Hematopoietic multipotent progenitor cell treated with erythropoietin and hydrocortisone succinate and interleukin-3 and kit ligand, for 17 days (in vitro differentiated cells): Measurements from ENCODE around the gene SCNN1A.

ENCODE experiments used
- DNase-seq: peaks from one replicate; pipeline ENCODE4 v3.0.0-alpha.2; 2015; ENCODE audit warnings: low spot score

SCNN1A gene

DNA sequence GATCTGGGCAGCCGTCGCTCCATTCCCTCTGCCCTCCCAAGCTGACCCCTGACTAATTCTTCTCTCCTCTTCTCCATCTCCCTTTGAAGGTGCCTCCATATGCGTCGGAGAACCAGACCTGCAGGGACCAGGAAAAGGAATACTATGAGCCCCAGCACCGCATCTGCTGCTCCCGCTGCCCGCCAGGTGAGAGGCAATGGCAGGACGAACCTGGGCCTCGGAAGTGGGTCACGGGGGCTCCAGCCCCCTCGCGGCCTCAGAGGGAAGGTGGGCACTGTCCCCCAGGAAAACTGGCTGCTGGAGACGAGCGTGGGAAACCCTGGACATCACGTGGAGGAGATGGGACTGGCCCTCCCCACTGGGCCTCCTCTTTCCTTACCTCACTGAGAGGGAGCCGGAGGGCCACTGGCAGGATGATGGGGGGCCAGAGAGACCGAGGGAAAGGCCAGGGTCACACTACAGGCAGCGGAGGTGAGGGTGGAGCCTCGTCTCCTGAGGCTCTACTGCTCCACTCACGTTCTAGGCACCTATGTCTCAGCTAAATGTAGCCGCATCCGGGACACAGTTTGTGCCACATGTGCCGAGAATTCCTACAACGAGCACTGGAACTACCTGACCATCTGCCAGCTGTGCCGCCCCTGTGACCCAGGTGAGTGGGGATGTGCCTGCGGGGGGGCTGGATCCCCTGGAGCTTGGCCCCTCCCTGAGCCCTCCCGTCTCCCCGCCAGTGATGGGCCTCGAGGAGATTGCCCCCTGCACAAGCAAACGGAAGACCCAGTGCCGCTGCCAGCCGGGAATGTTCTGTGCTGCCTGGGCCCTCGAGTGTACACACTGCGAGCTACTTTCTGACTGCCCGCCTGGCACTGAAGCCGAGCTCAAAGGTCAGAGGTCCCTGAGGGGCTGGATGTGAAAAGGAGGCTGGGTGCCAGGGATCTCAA, 9.4 kb upstream of the SCNN1A start:
- no peak for DNase-seq

DNA sequence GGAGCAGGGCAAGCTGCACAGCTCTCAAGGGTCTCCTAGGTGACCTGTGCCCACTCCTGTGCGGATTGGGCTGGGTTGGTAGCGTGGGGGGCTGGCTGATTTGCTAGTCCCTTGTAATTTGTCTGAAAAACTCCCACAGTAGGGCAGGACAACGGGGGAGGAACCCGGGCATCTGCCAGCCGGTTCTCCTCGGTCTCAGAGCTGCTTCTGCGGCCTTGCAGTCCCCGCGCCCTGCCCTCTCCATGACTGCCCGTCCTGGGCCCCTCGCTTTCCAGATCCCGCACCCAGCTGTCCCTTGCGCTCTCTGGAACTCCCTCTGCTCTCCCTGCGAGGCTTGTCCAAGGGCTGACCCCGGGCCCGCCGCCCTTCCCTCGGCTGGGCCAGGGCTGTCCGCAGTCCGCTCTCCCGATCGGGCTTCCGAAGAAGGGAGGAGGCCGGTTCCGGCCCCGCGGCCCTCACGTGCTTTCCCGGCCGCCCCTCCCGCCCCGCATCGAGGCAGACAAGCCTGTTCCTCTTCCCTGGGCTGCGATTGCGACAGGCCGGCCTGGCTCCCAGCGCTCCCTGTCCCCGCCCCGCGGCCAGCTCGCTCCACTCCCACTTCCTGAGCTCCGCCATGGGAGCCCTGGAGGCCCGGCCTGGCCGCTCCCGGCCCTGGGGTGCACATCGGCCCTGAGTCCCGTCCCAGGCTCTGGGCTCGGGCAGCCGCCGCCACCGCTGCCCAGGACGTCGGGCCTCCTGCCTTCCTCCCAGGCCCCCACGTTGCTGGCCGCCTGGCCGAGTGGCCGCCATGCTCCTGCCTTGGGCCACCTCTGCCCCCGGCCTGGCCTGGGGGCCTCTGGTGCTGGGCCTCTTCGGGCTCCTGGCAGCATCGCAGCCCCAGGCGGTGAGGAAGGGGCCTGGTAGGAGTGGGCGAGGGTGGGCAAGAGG, 8.5 kb upstream of the SCNN1A start, which contains the start of gene LTBR:
LTBR (plus strand) TSS at position 591 of the 927 bp plus-strand sequence; CDS start at position 788, 197 bp downstream.
- DNase-seq: no peak

DNA sequence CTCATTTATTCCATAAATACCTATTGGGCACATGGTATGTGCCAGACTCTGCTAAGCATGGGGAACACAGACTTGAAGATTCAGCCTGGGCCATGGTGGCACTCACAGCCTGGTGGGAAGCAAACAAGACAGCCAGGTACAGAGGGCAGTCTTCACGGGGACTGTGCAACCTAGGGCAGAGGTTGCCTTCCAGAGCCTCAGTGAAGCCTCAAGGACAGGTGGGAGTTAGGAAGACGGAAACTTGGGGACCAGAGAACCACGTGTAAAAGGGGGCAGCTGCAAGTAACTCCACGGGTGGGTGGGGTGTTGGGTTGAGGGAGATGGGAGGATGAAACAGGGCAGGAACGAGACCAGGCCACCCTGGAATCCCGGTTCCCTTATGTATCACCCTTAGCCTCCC, 7.6 kb upstream of the SCNN1A start:
- DNase-seq: no peak

DNA sequence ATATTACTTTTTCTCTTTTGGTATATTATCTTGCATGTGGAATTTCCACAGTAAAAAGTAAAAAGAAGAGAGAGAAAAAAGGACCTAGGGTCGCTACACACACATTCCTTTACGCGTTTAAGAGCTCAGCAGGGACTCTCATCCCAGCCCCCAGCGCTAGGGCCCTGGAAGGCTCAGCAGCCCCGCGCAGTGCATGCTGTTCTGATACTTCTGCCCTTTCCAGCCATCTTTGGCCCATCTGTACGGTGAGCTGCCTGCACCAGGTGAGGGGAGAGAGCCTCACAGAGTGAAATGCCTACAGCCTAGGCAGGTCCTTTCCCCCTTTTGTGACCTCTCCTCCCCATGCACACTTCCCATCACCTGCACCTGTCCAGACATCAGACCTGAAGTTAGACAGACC, 7.0 kb upstream of the SCNN1A start:
- no peak for DNase-seq

DNA sequence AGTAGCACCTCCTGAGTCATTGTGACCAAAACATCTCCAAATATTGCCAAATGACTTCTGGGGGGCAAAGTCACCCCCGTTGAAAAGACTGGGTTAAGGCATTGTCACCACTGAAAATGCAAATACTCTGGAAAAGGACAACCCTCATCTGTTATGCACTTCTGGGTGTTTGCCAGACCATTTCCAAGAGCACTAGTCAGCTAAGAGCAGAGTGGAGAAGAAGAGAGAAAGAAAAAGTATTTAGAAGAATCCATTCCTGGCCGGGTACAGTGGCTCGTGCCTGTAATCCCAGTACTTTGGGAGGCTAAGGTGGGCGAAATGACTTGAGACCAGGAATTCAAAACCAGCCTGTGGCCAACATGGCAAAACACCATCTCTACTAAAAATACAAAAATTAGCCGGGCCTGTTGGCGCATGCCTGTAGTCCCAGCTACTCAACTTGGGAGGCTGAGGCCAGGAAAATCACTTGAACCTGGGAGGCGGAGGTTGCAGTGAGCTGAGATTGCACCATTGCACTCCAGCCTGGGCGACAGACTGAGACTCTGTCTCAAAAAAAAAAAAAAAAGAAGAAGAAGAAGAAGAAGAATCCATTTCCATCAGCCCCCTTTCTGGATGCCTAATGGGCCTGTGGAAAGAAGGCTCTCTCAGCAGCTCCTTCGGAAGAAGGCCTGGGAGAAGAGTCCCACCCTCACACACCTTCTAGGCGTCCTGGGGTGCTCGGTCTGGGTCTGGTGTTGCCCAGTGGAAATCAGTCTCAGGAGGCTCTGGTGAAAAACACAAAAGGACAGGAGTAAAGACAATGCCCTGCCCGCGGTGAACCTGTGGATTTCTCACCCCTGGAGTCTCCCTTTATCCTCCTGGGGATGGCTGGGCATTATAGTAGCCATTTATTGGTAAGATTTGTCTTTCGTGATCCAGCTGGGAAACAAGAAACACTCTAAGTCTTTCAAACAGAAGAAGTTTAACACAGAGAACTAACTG, 5.1 kb upstream of the SCNN1A start:
- DNase-seq: no peak

DNA sequence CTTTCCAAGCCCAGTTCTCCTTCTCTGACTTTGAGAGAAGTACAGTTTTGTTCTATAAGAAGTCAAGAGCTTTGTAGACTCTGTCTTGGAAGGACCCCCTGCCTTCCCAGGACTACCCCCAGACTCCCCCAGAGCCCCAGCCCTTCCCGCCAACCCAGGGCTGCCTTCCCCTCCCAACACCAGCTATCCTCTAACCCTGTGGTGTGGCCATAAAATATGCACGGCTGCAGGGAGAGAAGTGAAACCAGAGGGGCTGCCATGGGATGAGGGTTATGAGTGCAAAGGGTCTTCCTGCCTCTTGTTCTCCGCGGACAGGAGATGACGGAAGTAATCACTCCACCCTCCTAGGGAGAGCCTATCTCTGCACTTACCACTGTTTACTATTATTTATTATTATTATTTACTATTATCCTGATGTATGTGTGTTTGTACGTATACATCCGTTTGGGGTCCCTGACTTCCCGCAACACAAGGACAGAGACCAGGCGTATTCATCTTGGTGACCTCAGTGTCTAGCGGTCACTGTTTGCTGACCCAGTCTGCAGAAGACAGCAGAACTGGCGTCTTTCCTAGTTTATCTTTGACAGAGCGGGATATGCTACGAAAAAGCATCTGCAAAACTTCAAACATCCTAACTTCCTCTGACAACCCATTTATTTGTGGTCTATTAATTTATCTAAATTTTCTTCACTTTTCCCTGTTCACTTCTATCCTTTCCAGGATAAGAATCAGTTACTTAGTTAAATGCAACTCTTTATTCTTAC, 3.5 kb upstream of the SCNN1A start:
- no peak for DNase-seq

DNA sequence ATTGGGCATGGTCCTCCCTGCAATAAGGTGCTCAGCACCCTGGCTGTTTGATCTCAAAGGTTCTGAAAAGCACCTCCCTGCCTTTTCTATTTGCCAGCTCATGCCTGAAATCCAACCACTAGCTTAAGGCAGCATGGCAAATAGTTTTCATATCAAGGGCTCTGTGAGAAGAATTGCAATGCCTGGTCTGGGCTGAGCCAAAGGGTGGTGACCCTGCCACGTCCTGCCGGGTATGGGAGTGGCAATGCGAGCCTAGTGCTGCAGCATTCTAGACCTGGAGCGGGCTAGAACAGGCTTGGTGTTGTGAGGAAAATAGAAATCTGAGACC, 2.3 kb upstream of the SCNN1A start:
- no peak for DNase-seq

DNA sequence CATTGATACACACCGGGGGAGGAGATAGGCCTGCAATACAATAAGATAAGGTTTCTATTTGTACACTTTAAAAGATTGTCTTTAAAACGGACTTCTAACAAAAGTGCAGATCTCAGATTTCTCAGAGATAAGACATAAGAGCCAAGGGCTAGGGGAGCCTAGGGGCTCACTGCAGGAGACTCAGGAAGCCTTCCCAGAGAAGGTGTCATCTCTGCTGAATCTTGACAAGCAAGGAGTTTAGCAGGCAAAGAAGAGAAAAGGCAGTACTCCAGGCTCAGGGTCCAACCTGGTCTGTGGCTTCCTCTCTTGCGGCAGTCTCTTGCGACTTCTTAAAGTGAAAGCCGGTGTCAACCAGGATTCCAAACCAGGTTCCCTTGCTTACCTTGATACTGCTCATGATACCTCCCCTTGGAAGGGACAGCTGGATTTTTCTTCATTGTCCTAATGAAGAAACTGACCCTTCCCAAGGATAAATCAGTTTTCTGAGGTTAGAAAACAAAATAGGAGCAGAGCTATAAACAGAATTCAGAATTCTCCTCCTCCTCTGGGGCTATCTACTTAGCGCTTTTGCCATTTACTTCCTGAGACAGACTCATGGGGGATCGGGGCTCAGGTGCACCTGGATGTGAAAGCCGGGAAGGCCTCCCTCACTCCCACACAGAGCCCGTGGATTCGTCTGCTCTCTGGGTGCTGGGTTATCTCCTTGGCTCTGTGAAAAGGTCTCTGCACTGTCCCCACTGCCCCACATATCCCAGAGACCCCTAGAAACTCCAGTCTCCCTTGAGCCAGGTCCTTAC, 1.7 kb upstream of the SCNN1A start:
- no peak for DNase-seq

DNA sequence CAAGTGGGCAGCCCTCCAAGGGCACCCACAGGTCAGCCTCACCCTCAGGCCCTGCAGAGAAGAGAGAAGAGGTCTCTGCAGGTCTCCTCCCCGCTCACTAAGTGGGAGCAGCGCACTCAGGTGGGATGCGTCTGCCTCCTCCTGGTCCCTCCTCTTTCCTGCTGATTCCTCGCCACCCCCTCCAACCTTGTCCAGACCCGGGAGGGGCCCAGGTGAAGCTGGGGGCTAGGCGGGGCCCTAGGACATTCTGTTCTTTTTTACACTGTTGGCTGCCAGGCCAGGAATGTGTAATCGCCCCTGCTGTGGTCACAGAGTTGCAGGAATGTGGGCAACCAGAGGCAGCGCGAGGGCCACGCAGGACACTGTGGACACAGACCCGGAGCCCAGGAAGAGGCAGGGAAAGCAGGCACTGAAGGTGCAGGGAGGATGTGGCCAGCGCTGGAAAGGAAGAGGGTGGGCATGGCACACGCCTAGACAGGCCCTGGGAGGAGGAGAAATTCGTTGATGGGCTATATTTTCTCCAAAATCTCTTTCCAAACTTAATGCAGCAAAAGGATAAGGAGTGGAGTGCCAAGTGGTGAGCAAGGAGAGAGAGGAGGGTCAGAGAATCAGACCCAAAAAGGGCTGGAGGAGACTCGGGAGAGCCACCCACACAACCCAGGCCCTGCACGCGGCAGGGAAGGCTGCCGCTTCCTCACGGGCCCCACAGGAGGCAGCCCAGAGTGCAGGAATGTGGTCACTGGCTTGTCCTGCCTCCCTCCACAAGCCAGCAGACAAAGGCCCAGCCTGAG, 911 bp upstream of the SCNN1A start:
- no peak for DNase-seq

DNA sequence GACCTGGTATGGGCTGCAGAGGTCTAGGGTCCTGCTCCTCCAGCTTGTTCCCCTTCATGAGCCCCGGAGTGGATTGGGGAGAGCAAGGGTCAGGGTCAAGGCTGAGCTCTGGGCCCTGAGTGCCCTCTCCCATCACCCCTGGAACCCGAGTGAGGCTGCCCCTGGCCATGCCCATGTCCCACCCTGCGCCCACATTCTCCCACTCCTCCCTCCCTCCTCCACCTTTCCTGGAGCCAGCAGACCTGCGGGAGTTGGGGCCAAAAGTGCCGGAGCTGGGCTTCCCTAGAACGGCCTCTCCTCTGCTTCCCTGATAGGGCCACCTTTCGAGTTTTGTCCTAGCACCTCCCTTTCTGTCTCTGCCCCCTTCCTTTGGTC, 590 bp downstream of the SCNN1A start:
- no peak for DNase-seq

DNA sequence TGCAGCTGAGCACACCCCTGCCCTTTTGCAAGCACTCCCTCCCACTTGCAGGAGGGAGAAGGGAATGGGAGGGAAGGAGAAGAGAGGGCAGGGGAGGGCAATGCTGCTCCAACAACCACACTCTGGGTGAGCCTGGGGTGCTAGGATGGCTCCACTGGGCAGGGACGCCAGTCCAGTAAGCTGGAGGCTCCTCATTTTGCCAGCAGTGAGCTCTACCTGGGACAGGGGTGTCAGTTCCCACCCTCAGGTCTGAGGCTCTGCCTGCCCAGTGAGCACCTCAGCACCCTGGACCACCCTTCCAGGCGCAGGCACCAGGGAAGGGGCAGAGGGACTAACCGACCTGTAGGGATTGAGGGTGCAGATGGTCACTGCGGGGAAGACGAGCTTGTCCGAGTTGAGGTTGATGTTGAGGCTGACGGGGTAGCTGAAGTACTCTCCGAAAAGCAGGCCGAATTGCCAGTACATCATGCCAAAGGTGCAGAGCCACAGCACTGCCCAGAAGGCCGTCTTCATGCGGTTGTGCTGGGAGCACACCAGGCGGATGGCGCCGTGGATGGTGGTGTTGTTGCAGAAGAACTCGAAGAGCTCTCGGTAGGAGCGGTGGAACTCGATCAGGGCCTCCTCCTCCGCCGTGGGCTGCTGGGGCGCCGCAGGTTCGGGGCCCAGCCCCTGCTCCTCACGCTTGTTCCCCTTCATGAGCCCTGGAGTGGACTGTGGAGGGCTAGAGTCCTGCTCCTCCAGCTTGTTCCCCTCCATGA, 1.2 kb downstream of the SCNN1A start:
- DNase-seq: no peak

DNA sequence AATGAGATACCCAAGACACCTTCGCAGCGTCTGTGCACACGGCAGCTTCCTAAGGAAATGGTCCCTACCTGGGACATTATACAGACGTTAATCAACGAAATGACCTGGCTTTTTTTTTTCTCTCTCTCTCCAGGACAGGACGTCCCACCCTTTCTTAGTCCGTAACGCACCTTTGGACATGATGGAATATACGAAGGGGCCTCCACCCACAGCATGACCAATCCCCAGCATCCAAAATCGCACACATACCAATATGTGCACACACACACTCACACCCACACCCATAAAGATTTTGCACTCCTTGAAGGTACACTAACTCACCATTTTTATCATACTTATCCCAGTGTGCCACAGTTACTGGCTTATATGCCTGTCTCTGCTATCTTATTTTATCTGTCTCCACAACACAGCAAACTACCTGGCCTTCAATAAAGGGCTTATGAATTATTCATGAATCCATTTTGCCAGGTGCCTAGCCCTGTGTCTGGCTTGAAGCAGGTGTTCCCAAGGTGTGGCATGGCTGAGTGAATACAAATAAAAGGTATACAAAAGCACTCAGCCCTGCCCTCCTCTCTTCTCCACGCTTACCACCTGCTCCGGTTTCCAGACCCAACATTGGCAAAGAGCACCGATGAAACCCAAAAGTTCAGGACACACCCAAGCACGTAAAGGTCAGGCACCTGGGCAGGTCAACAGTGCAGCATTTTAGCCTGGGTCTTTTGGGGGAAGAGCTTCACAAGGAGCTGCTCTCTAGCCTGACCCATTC, 2.2 kb downstream of the SCNN1A start:
- DNase-seq: no peak

DNA sequence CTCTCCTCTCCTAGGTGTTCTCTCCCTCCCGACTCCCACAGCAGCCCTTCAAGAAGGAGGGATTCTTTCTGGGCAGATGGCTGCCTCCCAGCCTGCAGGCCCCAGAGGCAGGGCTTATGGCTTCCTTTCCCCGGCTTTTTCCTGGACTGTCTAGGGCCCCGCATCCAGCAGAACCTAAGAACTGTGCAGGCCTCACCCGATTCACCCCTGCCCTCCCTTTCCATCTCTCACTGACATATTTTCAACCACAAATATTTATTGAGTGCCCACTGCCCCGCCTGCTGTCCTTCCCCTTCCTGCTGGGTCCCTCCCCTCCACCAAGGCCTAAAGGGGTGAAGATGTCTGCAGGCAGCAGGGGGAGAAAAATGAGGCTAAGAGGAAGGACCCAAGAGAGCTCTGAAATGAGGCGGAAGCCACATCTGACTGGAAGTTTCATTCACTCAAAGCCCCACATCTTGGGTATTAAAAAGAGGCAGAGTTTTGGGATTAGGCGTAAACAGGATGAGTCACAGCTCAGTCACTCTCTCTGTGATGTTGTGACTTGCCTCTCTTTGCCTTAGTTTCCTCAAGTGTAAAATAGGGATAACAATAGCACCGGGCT, 2.9 kb downstream of the SCNN1A start:
- no peak for DNase-seq

DNA sequence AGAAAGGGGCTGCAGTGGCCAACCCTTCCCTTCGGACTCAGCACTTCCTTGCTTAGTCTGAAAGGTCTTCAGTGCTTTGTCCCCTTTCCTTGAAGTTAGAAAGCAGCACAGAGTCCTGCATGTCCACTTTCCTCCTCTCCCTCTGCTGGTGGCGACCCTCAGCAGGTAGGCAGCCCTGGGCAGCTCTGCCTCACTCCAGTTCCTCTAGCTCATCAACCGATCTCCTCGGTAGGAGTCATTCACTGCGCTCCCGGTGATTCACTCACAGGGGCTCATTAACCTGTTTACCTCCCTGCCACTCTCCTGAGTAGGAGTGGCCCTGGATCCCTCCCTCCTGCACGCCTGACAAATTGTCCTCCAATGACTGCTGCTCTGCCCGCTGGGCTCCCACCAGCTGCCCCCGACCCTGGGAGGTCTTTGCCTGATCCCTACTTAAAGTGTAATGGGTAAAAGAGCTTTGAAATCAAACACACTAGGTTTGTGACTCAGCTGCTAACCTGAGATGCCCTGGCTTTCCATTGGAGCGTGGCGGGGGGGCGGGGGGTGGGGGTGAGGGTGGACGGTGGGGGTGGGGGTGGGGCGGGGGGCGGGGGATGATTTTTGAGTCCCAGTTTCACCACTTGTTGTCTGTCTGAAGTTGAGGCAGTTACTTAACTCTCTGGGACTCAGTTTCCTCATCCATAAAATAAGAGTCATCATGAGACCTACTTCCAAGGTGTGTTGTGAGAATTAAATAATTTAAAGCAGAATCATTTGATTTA, 4.2 kb downstream of the SCNN1A start:
- DNase-seq: no peak

DNA sequence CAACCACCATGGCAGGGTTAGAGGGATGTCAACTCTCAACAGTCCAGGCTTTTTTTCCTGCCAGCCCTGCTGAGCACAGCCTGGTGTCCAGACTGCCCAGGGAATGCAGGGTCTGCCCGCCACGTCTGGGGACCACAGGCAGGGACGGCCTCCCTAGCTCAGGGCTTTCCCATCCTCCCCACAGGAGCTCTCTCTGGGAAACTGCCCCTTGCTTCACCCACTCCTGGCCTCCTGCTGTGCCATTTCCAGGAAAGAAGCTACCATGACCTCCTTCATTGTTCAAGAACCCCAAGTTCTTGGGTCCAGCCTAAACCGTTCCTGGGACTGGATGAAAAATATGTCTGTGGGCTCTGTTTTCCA, 4.8 kb downstream of the SCNN1A start:
- DNase-seq: no peak

DNA sequence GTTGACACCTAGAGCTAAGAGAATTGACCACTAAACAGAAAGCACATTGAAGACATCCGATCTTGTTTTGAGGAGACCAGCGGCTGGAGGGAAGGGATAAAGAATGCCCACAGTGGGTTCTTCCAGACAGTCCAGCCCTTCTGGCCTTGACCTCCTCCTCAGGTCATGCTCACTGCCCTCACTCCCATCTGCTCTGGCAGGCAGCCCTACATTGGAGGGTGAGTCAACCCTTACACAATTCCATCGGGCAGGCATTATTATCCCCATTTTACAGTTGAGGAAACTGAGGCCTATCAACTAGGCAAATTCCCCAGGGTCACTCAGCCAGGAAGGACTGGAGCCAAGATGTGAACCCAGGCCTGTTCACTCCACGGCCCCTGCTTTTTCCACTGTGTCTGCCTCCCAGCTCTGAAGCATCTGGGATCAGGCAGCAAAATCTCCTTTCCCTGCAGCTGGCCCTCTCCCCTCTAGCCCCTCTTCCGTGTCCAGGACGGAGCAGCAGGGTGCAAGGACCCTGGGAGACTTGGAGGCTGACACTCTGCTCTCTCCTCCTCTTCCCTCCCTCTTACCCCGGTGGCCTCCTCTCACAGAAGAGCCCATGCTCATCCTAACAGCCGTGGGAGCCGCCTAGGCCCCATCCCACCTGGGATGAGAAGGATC, 5.3 kb downstream of the SCNN1A start:
- DNase-seq: no peak
